OCI-LY7 (cell line): Measurements from ENCODE around the gene PFKFB4. TPM values are rescaled to one million over a fixed set of nuclear protein-coding genes. Genes with fewer than 3 reads are reported as not detected.

Experiments
- BruUV-seq: library from RNA; stranded (reverse); fragments of 400-500 nt; replicated peaks from 2 replicates; lab custom pipeline; 2021; lab: Mats Ljungman, UMichigan
- CTCF ChIA-PET: fragments of 300-600 bp; sonication (Branson Sonifier 250); formaldehyde crosslinking; loops from one replicate; lab custom pipeline; 2022; ENCODE audit warnings: antibody characterized with exemption; ENCODE audit not compliant: unreplicated experiment; lab: Charles Lee
- POLR2A ChIA-PET: fragments of 300-600 bp; sonication (Branson Sonifier 250); formaldehyde crosslinking; loops from one replicate; lab custom pipeline; 2022; ENCODE audit warnings: antibody characterized with exemption; lab: Charles Lee
- DNase-seq: peaks from one replicate; pipeline ENCODE4 v3.0.0-alpha.2; 2015; ENCODE audit warnings: low spot score
- H2AFZ ChIP-seq: fragments of 200-600 bp; sonication (generic), shearing (Covaris generic); 2 replicates; pipeline ENCODE4 v1.6.1; 2014; ENCODE audit warnings: mild to moderate bottlenecking, antibody characterized with exemption, low read length, moderate library complexity
- H3K27ac ChIP-seq: fragments of 200-600 bp; sonication (generic); 2 replicates; pipeline ENCODE4 v1.5.1; 2014; ENCODE audit warnings: mixed run types, low read depth, mild to moderate bottlenecking, moderate library complexity, low read length, inconsistent platforms; ENCODE audit not compliant: poor library complexity, severe bottlenecking
- H3K36me3 ChIP-seq: fragments of 200-600 bp; sonication (generic); 2 replicates; pipeline ENCODE4 v1.6.1; 2014; ENCODE audit warnings: mild to moderate bottlenecking, antibody characterized with exemption, low read length, moderate library complexity, mixed read lengths; ENCODE audit not compliant: insufficient read depth
- H3K4me1 ChIP-seq: fragments of 200-600 bp; sonication (generic); 2 replicates; pipeline ENCODE4 v1.5.1; 2014; ENCODE audit warnings: mild to moderate bottlenecking, low read length; ENCODE audit not compliant: insufficient read depth, poor library complexity, severe bottlenecking
- H3K4me2 ChIP-seq: fragments of 200-600 bp; sonication (generic); 2 replicates; pipeline ENCODE4 v1.6.1; 2014; ENCODE audit warnings: mild to moderate bottlenecking, low read length
- H3K4me3 ChIP-seq: fragments of 200-600 bp; sonication (generic); 2 replicates; pipeline ENCODE4 v1.5.1; 2014; ENCODE audit warnings: mild to moderate bottlenecking, low read depth, low read length; ENCODE audit not compliant: poor library complexity, severe bottlenecking
- H3K79me2 ChIP-seq: fragments of 200-600 bp; sonication (generic); 2 replicates; pipeline ENCODE4 v1.6.1; 2016; ENCODE audit warnings: low read depth, mild to moderate bottlenecking, low read length, moderate library complexity, mixed read lengths; ENCODE audit not compliant: insufficient read depth
- H3K9me2 ChIP-seq: fragments of 200-600 bp; sonication (generic); 2 replicates; pipeline ENCODE4 v1.6.1; 2016; ENCODE audit warnings: mild to moderate bottlenecking, low read length, mixed read lengths; ENCODE audit not compliant: insufficient read depth
- H3K9me3 ChIP-seq: fragments of 200-600 bp; sonication (generic); 2 replicates; pipeline ENCODE4 v1.6.1; 2014; ENCODE audit warnings: mild to moderate bottlenecking, mixed run types, low read length, mixed read lengths
- H4K20me1 ChIP-seq: fragments of 200-600 bp; sonication (generic); 2 replicates; pipeline ENCODE4 v1.6.1; 2014; ENCODE audit warnings: mild to moderate bottlenecking, antibody characterized with exemption, low read length, moderate library complexity, mixed read lengths; ENCODE audit not compliant: insufficient read depth
- EZH2phosphoT487 ChIP-seq: fragments of 200-600 bp; sonication (generic); IDR thresholded peaks from 2 replicates; pipeline ENCODE4 v1.6.1; 2018; ENCODE audit warnings: low read depth, borderline replicate concordance, mild to moderate bottlenecking, mixed run types, antibody characterized with exemption, low read length, moderate library complexity, mixed read lengths
- intact Hi-C: fragments of 100-400 bp; cut with micrococcal nuclease; formaldehyde crosslinking; loops from one replicate; pipeline ENCODE4 v1.10.0; 2022; ENCODE audit not compliant: unreplicated experiment
- total RNA-seq, 2 experiments: library from RNA; depleted of rRNA in 1 of 2; stranded (reverse); fragments of >200 nt in 1 of 2; shearing (Covaris generic) in 1 of 2; gene quantifications; 2 replicates each; pipeline ENCODE4 v1.2.3, GENCODE V29; 2014 to 2022
- TF ChIP-seq, protein P1 (sequence below): fragments of 200-600 bp; sonication (generic); conservative IDR thresholded peaks from 2 replicates; pipeline ENCODE4 v1.5.1; 2014; ENCODE audit warnings: mild to moderate bottlenecking, antibody characterized with exemption, low read length, moderate library complexity, mixed read lengths

PFKFB4 gene
- total RNA-seq, 2 experiments from 2014 or later: 5.0 to 29.0 TPM

DNA sequence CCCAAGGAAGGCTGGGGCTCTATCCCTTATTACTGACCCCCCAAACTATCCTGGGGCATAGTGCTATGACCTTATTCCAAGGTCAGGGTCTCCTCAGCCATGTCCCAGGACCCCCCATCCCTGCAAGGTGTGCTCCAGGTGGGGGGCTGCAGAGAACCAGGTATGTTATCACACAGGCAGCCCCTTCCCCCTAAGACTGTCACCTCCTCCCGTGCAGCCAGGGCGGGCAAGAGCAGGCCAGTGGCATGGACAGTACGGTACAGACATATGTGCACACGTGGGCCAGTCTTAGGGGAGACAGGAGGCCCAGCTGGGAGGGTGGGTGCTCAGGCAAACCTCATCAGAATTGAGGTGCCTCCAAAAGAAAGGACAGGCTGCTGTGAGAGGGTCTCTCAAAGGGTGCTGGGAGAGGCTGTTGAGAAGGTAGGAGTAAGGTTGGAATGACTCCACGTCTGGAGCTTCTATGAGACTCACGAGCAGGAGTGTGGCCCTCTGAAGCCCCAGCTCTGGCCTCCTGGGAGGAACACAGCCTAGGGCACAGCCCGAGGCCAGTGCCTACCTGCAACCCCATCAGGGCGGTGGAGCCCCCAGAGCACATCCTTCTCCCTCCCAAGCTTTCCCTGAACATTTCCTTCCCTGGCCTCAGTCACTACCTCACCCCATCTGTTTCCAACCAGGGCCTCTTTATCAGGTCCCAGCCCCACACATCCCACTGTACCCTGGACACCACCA is 40.2 kb upstream of the PFKFB4 start:
- H3K79me2 ChIP-seq: no peaks in the 10 kb centered on the region
- no peak for DNase-seq
- no peak overlapping the region for H2AFZ ChIP-seq
- TF ChIP-seq EZH2phosphoT487: no peak
- TF ChIP-seq, protein P1, sequence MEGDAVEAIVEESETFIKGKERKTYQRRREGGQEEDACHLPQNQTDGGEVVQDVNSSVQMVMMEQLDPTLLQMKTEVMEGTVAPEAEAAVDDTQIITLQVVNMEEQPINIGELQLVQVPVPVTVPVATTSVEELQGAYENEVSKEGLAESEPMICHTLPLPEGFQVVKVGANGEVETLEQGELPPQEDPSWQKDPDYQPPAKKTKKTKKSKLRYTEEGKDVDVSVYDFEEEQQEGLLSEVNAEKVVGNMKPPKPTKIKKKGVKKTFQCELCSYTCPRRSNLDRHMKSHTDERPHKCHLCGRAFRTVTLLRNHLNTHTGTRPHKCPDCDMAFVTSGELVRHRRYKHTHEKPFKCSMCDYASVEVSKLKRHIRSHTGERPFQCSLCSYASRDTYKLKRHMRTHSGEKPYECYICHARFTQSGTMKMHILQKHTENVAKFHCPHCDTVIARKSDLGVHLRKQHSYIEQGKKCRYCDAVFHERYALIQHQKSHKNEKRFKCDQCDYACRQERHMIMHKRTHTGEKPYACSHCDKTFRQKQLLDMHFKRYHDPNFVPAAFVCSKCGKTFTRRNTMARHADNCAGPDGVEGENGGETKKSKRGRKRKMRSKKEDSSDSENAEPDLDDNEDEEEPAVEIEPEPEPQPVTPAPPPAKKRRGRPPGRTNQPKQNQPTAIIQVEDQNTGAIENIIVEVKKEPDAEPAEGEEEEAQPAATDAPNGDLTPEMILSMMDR: no peak
- no peak overlapping the region for H3K4me2 ChIP-seq
- no peak overlapping the region for H3K4me3 ChIP-seq
- H3K9me2 ChIP-seq: no peaks in the 10 kb centered on the region
- H3K4me1 ChIP-seq: no peaks in the 10 kb centered on the region
- H3K36me3 ChIP-seq: peaks cover 47% of the 10 kb centered on the region
- BruUV-seq: no TSS peak
- ChIA-PET POLR2A (interaction anchor here (0.6 to 0.7 kb wide), 2 partner anchors 20 to 27 kb away, joined by 3 to 5 read pairs; no protein-coding TSS in a partner anchor), CTCF (interaction anchor here (0.5 kb wide), 1 partner anchor 398 kb away, joined by 3 read pairs; no protein-coding TSS in a partner anchor)
- no peaks in the 10 kb centered on the region for H3K9me3 ChIP-seq
- intact Hi-C loops: no loop called here
- no peaks in the 10 kb centered on the region for H4K20me1 ChIP-seq
- no peak overlapping the region for H3K27ac ChIP-seq

GRCh38 chr3:48596157-48596556 is 39.6 kb upstream of the PFKFB4 start:
- Histone ChIP-seq H3K9me3 (no peaks in the 10 kb centered on the region), H2AFZ (no peak overlapping the region), H3K4me1 (no peaks in the 10 kb centered on the region), H3K9me2 (no peaks in the 10 kb centered on the region), H3K4me2 (no peak overlapping the region), H4K20me1 (no peaks in the 10 kb centered on the region), H3K27ac (no peak overlapping the region), H3K36me3 (peaks cover 40% of the 10 kb centered on the region), H3K4me3 (no peak overlapping the region), H3K79me2 (no peaks in the 10 kb centered on the region)
- intact Hi-C loops: no loop called here
- DNase-seq: no peak
- CTCF ChIA-PET: no interaction called here
- POLR2A ChIA-PET: no interaction called here
- TF ChIP-seq EZH2phosphoT487: no peak
- TF ChIP-seq, protein P1: no peak
- no TSS peak for BruUV-seq

DNA sequence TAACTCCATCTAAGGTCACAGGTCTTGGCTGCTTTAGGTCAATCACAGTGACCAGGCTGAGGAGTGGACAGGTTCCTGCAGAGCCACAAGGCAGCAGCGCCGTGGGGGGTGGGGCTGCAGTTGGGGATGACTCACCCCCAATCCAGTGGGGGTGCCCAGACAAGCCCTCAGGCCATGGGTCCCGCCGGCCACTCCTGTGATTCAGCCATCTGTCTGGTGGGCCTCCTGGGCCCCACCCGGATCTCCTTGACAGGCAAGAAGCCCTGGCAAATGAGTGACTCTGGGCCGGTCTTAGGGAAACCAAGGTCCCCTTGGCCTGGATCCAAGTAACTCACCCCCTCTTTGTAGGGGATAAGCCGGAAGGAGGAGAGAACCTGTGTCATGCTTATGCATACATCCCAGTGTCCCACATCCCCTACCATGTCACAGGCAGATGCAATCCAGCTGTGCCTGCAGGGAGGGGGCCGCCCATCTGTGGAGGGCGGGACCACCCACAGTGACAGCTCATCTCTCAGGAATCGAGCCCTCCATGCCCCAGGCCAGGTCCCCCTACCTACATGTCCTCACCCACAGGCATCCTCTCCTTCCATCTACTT is 39.0 kb upstream of the PFKFB4 start:
- CTCF ChIA-PET: no interaction called here

More for the DNA sequence above, 39.0 kb upstream of the PFKFB4 start:
- Histone ChIP-seq H3K4me3 (no peak overlapping the region), H3K27ac (no peak overlapping the region), H3K9me3 (no peaks in the 10 kb centered on the region), H3K36me3 (peaks cover 34% of the 10 kb centered on the region), H3K79me2 (no peaks in the 10 kb centered on the region), H3K4me1 (no peaks in the 10 kb centered on the region), H3K9me2 (no peaks in the 10 kb centered on the region), H3K4me2 (no peak overlapping the region), H2AFZ (no peak overlapping the region), H4K20me1 (no peaks in the 10 kb centered on the region)
- DNase-seq: no peak
- intact Hi-C loops: no loop called here
- BruUV-seq: no TSS peak
- TF ChIP-seq, protein P1: no peak
- no peak for TF ChIP-seq EZH2phosphoT487
- POLR2A ChIA-PET: no interaction called here
